HEK293 (cell line): ENCODE results near the gene GPR15.
"Not testable (repeated sequence)": the region's sequence is repeated elsewhere in the genome, so short reads cannot be mapped to it uniquely, and the experiment has no call there.

Experiments
- BCL11B ChIP-seq: fragments of 450-650 bp; formaldehyde crosslinking; IDR thresholded peaks from 2 replicates; pipeline ENCODE4 v1.5.1; 2016; ENCODE audit warnings: low read depth, missing biosample characterization, missing genetic modification characterization
- CTCF ChIP-seq: fragments of 450-650 bp; formaldehyde crosslinking; IDR thresholded peaks from 2 replicates; pipeline ENCODE4 v1.5.1; 2016; ENCODE audit warnings: missing biosample characterization, missing genetic modification characterization
- INSM2 ChIP-seq: fragments of 450-650 bp; formaldehyde crosslinking; IDR thresholded peaks from 2 replicates; pipeline ENCODE4 v1.5.1; 2016; ENCODE audit warnings: missing biosample characterization, missing genetic modification characterization
- MEIS1 ChIP-seq: sonication (generic); formaldehyde crosslinking; IDR thresholded peaks from 2 replicates; pipeline ENCODE4 v1.8.1; 2022; ENCODE audit warnings: missing genetic modification reagents, mild to moderate bottlenecking, borderline replicate concordance
- REPIN1 ChIP-seq: fragments of 450-650 bp; formaldehyde crosslinking; IDR thresholded peaks from 2 replicates; pipeline ENCODE4 v1.5.1; 2017; ENCODE audit warnings: missing biosample characterization, missing genetic modification characterization, low read depth
- ZBTB17 ChIP-seq: fragments of 450-650 bp; formaldehyde crosslinking; IDR thresholded peaks from 2 replicates; pipeline ENCODE4 v1.5.1; 2016; ENCODE audit warnings: missing biosample characterization, missing genetic modification characterization
- ZBTB6 ChIP-seq: fragments of 450-650 bp; formaldehyde crosslinking; IDR thresholded peaks from 2 replicates; pipeline ENCODE4 v1.5.1; 2017; ENCODE audit warnings: missing biosample characterization, missing genetic modification characterization
- ZBTB7A ChIP-seq: fragments of 450-650 bp; formaldehyde crosslinking; IDR thresholded peaks from 2 replicates; pipeline ENCODE4 v1.5.1; 2016; ENCODE audit warnings: low read depth, missing biosample characterization, missing genetic modification characterization
- ZNF335 ChIP-seq: fragments of 450-650 bp; formaldehyde crosslinking; conservative IDR thresholded peaks from 2 replicates; pipeline ENCODE4 v1.5.1; 2016; ENCODE audit warnings: missing biosample characterization, missing genetic modification characterization
- ZNF350 ChIP-seq: fragments of 450-650 bp; formaldehyde crosslinking; IDR thresholded peaks from 2 replicates; pipeline ENCODE4 v1.5.0; 2017; ENCODE audit warnings: missing biosample characterization, mild to moderate bottlenecking, missing genetic modification characterization
- ZNF416 ChIP-seq: fragments of 450-650 bp; formaldehyde crosslinking; IDR thresholded peaks from 2 replicates; pipeline ENCODE4 v1.5.1; 2016; ENCODE audit warnings: missing biosample characterization, missing genetic modification characterization
- ZNF561 ChIP-seq: fragments of 450-650 bp; IDR thresholded peaks from 2 replicates; pipeline ENCODE4 v1.5.1; 2018; ENCODE audit warnings: missing biosample characterization, missing genetic modification characterization, borderline replicate concordance
- ZNF596 ChIP-seq: fragments of 450-650 bp; IDR thresholded peaks from 2 replicates; pipeline ENCODE4 v1.5.0; 2018; ENCODE audit warnings: missing biosample characterization, mild to moderate bottlenecking, missing genetic modification characterization, moderate library complexity
- ZNF776 ChIP-seq: fragments of 450-650 bp; formaldehyde crosslinking; IDR thresholded peaks from 2 replicates; pipeline ENCODE4 v1.5.0; 2017; ENCODE audit warnings: missing biosample characterization, missing genetic modification characterization, borderline replicate concordance

GRCh38 chr3:98559769-98560168 is 28.0 kb downstream of the GPR15 start:
- TF ChIP-seq ZBTB7A (tag by site-specific recombination); ZNF596 (tag by site-specific recombination); ZNF416 (tag by site-specific recombination); REPIN1 (tag by site-specific recombination); CTCF (tag by site-specific recombination); MEIS1 (CRISPR knock-in tag); INSM2 (tag by site-specific recombination); BCL11B (tag by site-specific recombination); ZNF350 (tag by site-specific recombination); ZNF335; ZBTB17 (tag by site-specific recombination); ZBTB6 (tag by site-specific recombination); ZNF776 (tag by site-specific recombination); ZNF561: not testable (repeated sequence)
